Endothelial cell of umbilical vein (primary cell): ENCODE data around the gene AP5S1. TPM values are rescaled to one million over a fixed set of nuclear protein-coding genes. Genes with fewer than 3 reads are reported as not detected.
A peak's percentile ranks its signal among the peaks of the same experiment; 100 is the strongest.

Source experiments
- BruUV-seq: library from RNA; stranded (reverse); fragments of 400-500 nt; replicated peaks from 2 replicates; lab custom pipeline; 2021; lab: Mats Ljungman, UMichigan
- CTCF ChIA-PET: fragments of 300-600, 350-600 bp; sonication (Branson Sonifier 250); formaldehyde crosslinking; loops from one replicate; lab custom pipeline; 2021; ENCODE audit warnings: antibody characterized with exemption, inconsistent platforms; lab: Charles Lee
- POLR2A ChIA-PET: fragments of 300-600, 350-600 bp; sonication (Branson Sonifier 250); formaldehyde crosslinking; loops from one replicate; lab custom pipeline; 2021; ENCODE audit warnings: antibody characterized with exemption, inconsistent platforms; lab: Charles Lee
- DNase-seq: peaks from one replicate; pipeline ENCODE4 v3.0.0-alpha.2; 2011; ENCODE audit warnings: low read depth, low spot score
- FAIRE-seq: peaks from 2 replicates; lab custom pipeline; 2011; peaks lifted over from hg19 to GRCh38; lab: Jason Lieb, UNC
- H2AFZ ChIP-seq: 2 replicates; pipeline ENCODE4 v1.6.0; 2012; ENCODE audit warnings: low read depth, low read length, control low read depth, inconsistent platforms
- H3K27ac ChIP-seq: 2 replicates; pipeline ENCODE4 v1.5.1; 2011; ENCODE audit warnings: low read depth, mild to moderate bottlenecking, control low read depth, low read length, moderate library complexity; ENCODE audit not compliant: insufficient read depth
- H3K27me3 ChIP-seq, 2 experiments: 2 replicates each; pipeline versions ENCODE4 v1.6.0 to v1.6.1; 2011; ENCODE audit warnings: low read length in 2 of 2, mixed read lengths in 1 of 2; ENCODE audit not compliant: control insufficient read depth in 2 of 2, insufficient read depth in 2 of 2
- H3K36me3 ChIP-seq, 2 experiments: 2 replicates in 1 of 2; 3 replicates in 1 of 2; pipeline ENCODE4 v1.5.1; 2011; ENCODE audit warnings: low read length in 2 of 2, mild to moderate bottlenecking in 1 of 2, moderate library complexity in 1 of 2; ENCODE audit not compliant: control insufficient read depth in 2 of 2, insufficient read depth in 2 of 2; ENCODE audit errors: extremely low read depth in 1 of 2
- H3K4me1 ChIP-seq: 3 replicates; pipeline ENCODE4 v1.5.1; 2011; ENCODE audit warnings: mild to moderate bottlenecking, low read length; ENCODE audit not compliant: control insufficient read depth, insufficient read depth; ENCODE audit errors: extremely low read depth
- H3K4me2 ChIP-seq: 2 replicates; pipeline ENCODE4 v1.6.1; 2011; ENCODE audit warnings: low read length, control low read depth, mixed read lengths; ENCODE audit not compliant: insufficient read depth
- H3K4me3 ChIP-seq, 3 experiments: fragments of 200-600 bp in 1 of 3; sonication (generic), shearing (Covaris generic) in 1 of 3; replicated peaks in 1 of 3; 2 replicates each; pipeline ENCODE4 v1.5.1; 2011 to 2016; ENCODE audit warnings: control low read depth in 3 of 3, low read length in 3 of 3, mild to moderate bottlenecking in 2 of 3, inconsistent platforms in 1 of 3, low read depth in 1 of 3, moderate library complexity in 1 of 3; ENCODE audit not compliant: insufficient read depth in 1 of 3
- H3K79me2 ChIP-seq: 2 replicates; pipeline ENCODE4 v1.6.0; 2012; ENCODE audit warnings: low read length, inconsistent platforms; ENCODE audit not compliant: control insufficient read depth, insufficient read depth
- H3K9ac ChIP-seq: replicated peaks from 2 replicates; pipeline ENCODE3; 2011; ENCODE audit warnings: low read length, control low read depth; ENCODE audit not compliant: insufficient read depth; ENCODE audit errors: extremely low read depth
- H3K9me1 ChIP-seq: replicated peaks from 3 replicates; pipeline ENCODE4 v1.6.0; 2011; ENCODE audit warnings: mild to moderate bottlenecking, low read length; ENCODE audit not compliant: control insufficient read depth, insufficient read depth; ENCODE audit errors: extremely low read depth
- H3K9me3 ChIP-seq: replicated peaks from 2 replicates; pipeline ENCODE4 v1.5.1; 2012; ENCODE audit warnings: low read length, inconsistent platforms; ENCODE audit not compliant: control insufficient read depth, insufficient read depth
- H4K20me1 ChIP-seq: replicated peaks from 2 replicates; pipeline ENCODE3; 2011; ENCODE audit warnings: mild to moderate bottlenecking, low read length; ENCODE audit not compliant: control insufficient read depth, insufficient read depth; ENCODE audit errors: extremely low read depth
- CTCF ChIP-seq, 2 donors: IDR thresholded peaks; 1 replicate in 1 of 2; 2 replicates in 1 of 2; pipeline ENCODE4 v1.5.1; 2011; ENCODE audit warnings: low read length in 2 of 2, mild to moderate bottlenecking in 2 of 2, moderate library complexity in 2 of 2, control low read depth in 1 of 2, inconsistent platforms in 1 of 2, low read depth in 1 of 2; ENCODE audit not compliant: insufficient read depth in 1 of 2; ENCODE audit errors: extremely low read depth in 1 of 2
- EZH2 ChIP-seq: IDR thresholded peaks from 2 replicates; pipeline ENCODE4 v1.6.1; 2012; ENCODE audit warnings: borderline replicate concordance, low read depth, mild to moderate bottlenecking, moderate library complexity, low read length, inconsistent platforms; ENCODE audit not compliant: severe bottlenecking
- FOS ChIP-seq: IDR thresholded peaks from 2 replicates; pipeline ENCODE4 v1.6.1; 2011; ENCODE audit warnings: mild to moderate bottlenecking, low read length, moderate library complexity, borderline replicate concordance; ENCODE audit not compliant: insufficient read depth
- GATA2 ChIP-seq: IDR thresholded peaks from 2 replicates; pipeline ENCODE4 v1.7.0; 2011; ENCODE audit warnings: low read depth, mild to moderate bottlenecking, moderate library complexity, mixed read lengths, low read length; ENCODE audit not compliant: insufficient read length, insufficient read depth
- JUN ChIP-seq: IDR thresholded peaks from 2 replicates; pipeline ENCODE4 v1.6.1; 2011; ENCODE audit warnings: borderline replicate concordance, low read depth; ENCODE audit not compliant: insufficient read length, insufficient read depth
- MAX ChIP-seq: IDR thresholded peaks from 2 replicates; pipeline ENCODE4 v1.6.1; 2011; ENCODE audit not compliant: insufficient read depth, insufficient read length
- MYC ChIP-seq: IDR thresholded peaks from one replicate; pipeline ENCODE4 v1.6.1; 2011; ENCODE audit warnings: mild to moderate bottlenecking, low read depth, low read length
- POLR2A ChIP-seq: IDR thresholded peaks from 2 replicates; pipeline ENCODE4 v1.6.1; 2012; ENCODE audit warnings: low read depth, mild to moderate bottlenecking, control low read depth, low read length
- POLR2AphosphoS5 ChIP-seq: IDR thresholded peaks from 2 replicates; pipeline ENCODE4 v1.6.1; 2012; ENCODE audit warnings: low read depth, mild to moderate bottlenecking, control low read depth, low read length, moderate library complexity; ENCODE audit not compliant: insufficient read depth
- dilution Hi-C: fragments of 300-500 bp; cut with MboI; formaldehyde crosslinking; loops from one replicate; pipeline ENCODE4 v1.15.0; 2019; ENCODE audit warnings: low sequenced_read_pairs; ENCODE audit not compliant: extremely low pct_ligation_motif_present
- intact Hi-C: fragments of 100-400 bp; cut with micrococcal nuclease; formaldehyde crosslinking; loops from one replicate; pipeline ENCODE4 v1.10.0; 2022
- polyA plus RNA-seq, 4 experiments: library from polyadenylated mRNA; depleted of rRNA in 3 of 4; stranded (reverse) in 3 of 4; unstranded in 1 of 4; fragments of >200 nt; gene quantifications; 2 replicates each; pipeline versions ENCODE4 v1.2.1 to v1.2.3, GENCODE V29; 2011 to 2012; ENCODE audit warnings: missing spikeins in 1 of 4
- total RNA-seq: library from RNA; stranded (reverse); gene quantifications from 2 replicates; pipeline ENCODE4 v1.2.3, GENCODE V29; 2021

AP5S1 gene
- total and polyA plus RNA-seq, 2 donors (not counting 3 experiments of a cell fraction or from before 2014, with no cell fraction given), result 15.7 to 22.0 TPM

GRCh38 chr20:3796477-3797225 is 23.7 kb upstream of the AP5S1 start:
- H3K4me2 ChIP-seq, result peak overlapping the region; percentile 68
- CTCF ChIA-PET, result interaction anchor here (1.0 to 2.1 kb wide), 6 partner anchors 8 to 58 kb away, joined by 3 to 29 read pairs (median 5); partner anchors contain the start of genes AP5S1, CENPB and SPEF1
- dilution Hi-C loops (no loop called here), intact Hi-C loops (loop anchor here (1.0 kb wide), 2 partner anchors 12 to 24 kb away; partner anchors contain the start of gene AP5S1)
- H3K9me3 ChIP-seq, result no peaks in the 10 kb centered on the region
- FAIRE-seq (peak; percentile 35), DNase-seq (no peak)
- peak overlapping the region; percentile 66 to 90 (median 69) for H3K4me3 ChIP-seq
- H3K9me1 ChIP-seq, result no peaks in the 10 kb centered on the region
- no peak overlapping the region for H2AFZ ChIP-seq
- H3K27ac ChIP-seq, result peak overlapping the region; percentile 9
- H3K9ac ChIP-seq, result peak overlapping the region; percentile 58
- POLR2A ChIA-PET, result interaction anchor here (1.0 to 1.2 kb wide), 3 partner anchors 8 to 24 kb away, joined by 3 to 4 read pairs (median 3); partner anchors contain the start of gene SPEF1
- H3K79me2 ChIP-seq, result peaks cover 25% of the 10 kb centered on the region
- H4K20me1 ChIP-seq, result no peaks in the 10 kb centered on the region
- H3K4me1 ChIP-seq, result peaks cover 20% of the 10 kb centered on the region
- no TSS peak for BruUV-seq
- H3K27me3 ChIP-seq, result no peaks in the 10 kb centered on the region
- H3K36me3 ChIP-seq, result peaks cover 0 to 7% of the 10 kb centered on the region in 2 experiments
- no peak for TF ChIP-seq POLR2AphosphoS5
- no peak for TF ChIP-seq GATA2
- no peak for TF ChIP-seq FOS
- TF ChIP-seq CTCF (IDR thresholded peaks at IDR 0.05; ENCODE audit: extremely low read depth in 1 of 2, insufficient read depth in 1 of 2, low read depth in 1 of 2, low read length in 2 of 2), result no peak
- TF ChIP-seq MYC, result no peak
- TF ChIP-seq MAX, result no peak
- TF ChIP-seq EZH2, result no peak
- no peak for TF ChIP-seq JUN
- TF ChIP-seq POLR2A, result no peak
